ENCODE measurements around the gene CMTM2.
"Not testable (repeated sequence)": the region's sequence is repeated elsewhere in the genome, so short reads cannot be mapped to it uniquely, and the experiment has no call there.

CMTM2 gene

DNA sequence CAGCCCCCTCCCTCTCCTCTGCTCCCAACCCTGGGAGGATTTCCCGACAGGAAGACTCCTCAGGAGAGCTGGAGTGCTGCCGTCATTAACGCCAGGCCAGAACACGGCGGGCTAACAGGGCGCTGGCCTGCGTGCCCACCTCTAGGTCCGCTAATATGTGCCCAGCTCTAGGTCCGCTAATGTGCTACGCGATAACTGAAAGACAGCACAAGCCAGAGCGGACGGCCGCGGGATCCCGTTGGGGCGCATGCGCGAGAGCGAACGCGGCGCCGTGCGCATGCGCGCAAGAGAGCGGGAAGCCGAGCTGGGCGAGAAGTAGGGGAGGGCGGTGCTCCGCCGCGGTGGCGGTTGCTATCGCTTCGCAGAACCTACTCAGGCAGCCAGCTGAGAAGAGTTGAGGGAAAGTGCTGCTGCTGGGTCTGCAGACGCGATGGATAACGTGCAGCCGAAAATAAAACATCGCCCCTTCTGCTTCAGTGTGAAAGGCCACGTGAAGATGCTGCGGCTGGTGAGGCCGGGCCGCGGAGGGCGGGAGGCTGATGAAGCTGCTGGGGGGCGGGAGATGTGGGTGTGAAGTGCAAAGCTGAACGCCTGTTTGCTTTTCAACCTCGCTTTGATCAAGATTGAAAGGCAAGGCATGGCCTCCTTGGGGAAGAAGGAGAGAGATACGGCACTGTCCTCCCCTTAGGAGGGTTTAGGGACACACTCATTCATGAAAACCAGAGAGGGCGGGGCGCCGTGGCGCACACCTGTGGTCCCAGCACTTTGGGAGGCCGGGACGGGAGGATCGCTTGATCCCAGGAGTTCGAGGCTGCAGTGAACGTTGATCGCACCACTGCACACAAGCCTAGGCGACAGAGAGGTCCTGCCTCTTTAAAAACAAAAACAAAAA lies 26.7 kb upstream of the CMTM2 start, which contains the start of gene CKLF:
Gene CKLF (plus strand): TSS at position 291 of the 892 bp plus-strand sequence. CDS start 140 bp downstream, at position 431.
- peak; percentile 76 to 88 for DNase-seq (ENCODE audit: low read depth in 2 of 2)

DNA sequence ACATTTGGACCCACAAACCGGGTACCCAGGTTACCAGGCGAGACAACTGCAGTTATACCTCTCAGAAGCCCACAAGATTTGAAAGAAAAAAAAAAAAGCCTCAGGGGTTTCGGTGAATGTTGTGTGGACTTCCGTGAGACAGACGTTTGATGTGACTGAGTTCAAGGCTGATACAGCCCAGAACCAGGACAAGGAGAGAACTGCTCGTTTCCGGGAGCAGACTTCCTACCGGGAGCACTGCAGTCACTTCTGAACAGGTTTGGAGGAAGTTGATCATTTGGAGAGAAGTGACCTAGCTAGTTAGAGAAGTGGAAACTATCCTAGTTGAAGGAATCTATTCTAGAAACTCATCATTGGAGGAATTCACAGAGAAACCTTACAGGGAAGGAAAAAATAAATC lies 26.0 kb upstream of the CMTM2 start:
- no peak for DNase-seq (ENCODE audit: low read depth in 2 of 2)

DNA sequence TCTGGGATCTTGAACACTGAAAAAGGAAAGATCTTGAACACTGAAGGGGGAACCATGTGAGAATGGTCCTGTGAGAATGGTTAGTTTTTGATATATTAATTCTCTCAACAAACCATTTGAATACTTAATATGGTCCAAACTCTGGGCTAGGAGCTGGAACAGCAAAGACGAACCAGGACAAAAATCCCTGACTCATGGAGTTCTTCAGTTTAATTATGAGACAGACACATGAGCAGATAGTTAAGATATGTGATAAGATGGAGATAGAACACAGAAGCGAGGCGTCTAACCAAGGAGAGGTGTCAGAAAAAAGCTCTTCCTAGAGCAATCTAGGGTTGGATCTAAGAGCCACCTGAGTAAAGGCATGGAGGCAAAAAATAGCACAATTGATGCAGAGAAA lies 25.2 kb upstream of the CMTM2 start:
- DNase-seq (ENCODE audit: low read depth in 2 of 2), result no peak

DNA sequence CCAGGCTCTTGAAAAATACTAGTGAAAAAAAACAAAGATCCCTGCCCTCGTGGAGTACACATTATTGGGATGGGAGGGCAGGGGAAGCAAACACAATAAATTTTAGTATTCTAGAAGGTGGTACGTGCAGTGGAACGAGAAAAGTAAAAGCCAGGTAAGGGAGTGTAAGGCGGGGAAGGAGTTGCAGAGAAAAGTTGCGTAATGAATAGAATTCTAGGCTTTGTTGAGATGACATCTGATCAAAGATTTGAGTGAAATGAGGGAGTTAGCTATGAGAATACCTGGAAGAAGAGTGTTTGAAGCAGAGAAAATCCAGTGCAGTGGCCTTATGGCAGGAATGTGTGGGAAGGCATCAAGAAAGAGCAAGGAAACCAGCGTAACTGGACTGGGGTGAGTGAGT lies 24.8 kb upstream of the CMTM2 start:
- DNase-seq (ENCODE audit: low read depth in 2 of 2), result no peak

DNA sequence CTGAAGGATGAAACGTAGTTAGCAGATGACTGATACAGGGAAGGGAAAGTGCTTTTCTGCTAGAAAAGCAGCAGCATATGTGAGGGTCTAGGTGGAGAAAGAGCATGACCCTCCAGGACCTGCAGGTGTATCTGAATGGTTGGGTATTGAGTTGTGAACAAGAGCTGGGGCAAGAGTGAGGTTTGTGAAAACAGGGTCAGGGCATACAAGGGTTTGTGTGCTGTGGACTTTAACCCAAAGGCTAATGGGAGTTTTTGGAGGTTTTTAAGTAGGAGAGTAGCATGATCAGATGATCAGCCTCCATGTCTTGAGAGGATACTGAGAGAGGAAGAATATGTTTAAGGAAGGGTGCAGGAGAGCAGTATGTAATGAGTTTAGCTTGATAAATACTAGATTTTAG lies 19.2 kb upstream of the CMTM2 start:
- DNase-seq (ENCODE audit: low read depth in 2 of 2), result no peak

DNA sequence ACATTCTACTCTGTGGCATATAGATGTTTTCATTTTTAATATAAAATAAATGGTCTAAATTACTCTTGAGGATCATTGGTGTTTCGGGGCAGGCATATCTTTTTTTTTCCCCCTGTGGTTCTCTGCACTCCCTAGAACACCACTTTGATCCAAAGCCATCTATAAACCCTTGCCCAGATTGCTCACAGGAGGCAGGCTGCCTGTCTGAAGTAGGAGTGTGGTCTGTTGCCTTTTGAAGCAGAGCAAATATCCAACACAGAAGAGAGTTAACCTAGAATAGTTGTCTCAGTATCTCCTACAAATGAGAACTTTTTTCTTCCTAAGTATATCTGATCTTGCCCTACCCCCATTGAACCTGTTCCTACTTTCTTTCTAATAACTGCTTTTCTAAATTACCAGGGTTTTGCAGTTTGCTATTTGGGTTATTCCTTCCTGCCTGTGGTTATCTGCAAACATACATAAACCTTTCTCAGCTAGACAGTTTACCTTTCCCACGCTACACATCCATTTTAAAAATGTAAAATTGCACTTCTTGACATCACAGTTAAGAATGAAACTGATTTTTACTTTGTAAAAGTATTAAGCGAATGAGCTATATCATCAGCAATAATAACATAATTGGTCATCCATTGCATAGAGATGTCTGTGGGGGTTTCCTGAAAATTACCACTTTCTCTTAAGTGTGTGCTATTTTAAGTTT lies 17.7 kb upstream of the CMTM2 start:
- DNase-seq (ENCODE audit: low read depth in 2 of 2), result no peak

DNA sequence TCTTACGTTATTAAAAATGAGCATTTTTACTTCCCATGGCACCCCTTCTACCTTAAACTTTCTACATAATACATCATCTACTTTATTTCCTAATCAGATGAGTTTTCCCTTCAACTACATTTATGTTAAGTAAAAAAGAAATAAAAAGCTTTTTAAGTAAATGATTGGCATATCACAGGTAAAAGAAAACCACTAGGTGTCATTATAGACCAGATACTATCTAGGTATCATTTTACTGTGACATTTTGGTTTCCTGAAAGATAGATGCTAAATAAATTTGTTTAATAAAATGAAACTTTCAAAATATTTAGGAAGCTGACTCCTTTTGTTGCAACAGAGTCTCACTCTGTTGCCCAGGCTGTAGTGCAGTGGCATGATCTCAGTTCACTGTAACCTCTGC lies 16.9 kb upstream of the CMTM2 start:
- DNase-seq (ENCODE audit: low read depth in 2 of 2), result no peak

DNA sequence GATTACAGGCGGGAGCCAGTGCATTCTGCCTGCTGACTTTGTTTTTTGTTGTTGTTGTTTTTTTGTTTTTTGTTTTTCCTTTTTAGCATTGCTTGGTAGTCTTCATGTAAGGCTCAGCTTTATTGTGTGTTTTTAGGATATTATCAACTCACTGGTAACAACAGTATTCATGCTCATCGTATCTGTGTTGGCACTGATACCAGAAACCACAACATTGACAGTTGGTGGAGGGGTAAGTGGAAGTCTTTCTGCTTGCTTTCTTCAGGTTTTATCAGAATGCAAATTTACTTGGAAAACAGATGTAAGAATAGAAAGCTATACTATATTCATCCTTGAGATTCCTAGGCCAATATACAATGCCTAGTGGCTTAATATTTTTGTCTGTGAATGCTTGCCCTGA lies 16.3 kb upstream of the CMTM2 start:
- DNase-seq (ENCODE audit: low read depth in 2 of 2), result no peak

DNA sequence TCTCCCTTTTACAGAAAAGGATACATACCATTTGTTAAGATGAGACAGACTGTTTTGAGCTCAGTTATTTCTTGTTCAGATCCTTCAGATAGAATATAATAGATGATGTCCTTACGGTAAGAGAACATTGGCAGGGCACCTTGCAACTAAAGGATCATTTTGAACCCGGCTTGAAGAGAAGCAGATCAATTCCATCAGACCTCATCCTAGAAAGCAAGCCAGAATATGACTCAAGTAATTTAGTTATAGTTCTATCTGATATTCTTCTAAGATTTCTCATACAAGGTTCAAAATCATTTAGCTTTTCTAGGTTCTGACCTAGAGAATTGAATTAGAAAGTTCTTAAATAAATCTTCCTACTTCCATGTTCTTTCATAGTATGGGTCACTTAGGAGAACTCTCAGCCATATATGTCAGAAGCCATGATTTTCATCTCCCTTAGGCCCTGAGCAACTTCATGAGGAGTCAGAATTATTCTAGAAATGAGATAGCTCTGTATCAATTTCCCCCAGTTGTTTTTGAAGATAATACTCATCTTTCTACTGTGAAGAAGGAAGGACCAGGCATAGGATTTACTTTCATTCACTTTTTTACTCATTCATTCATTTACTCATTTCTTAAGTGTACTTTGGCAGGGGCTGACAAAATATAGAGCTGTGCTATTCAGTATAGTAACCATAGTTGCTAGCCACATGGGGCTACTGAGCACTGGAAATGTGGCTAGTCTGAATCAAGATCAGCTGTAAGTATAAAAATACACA lies 15.5 kb upstream of the CMTM2 start:
- DNase-seq (ENCODE audit: low read depth in 2 of 2), result no peak

DNA sequence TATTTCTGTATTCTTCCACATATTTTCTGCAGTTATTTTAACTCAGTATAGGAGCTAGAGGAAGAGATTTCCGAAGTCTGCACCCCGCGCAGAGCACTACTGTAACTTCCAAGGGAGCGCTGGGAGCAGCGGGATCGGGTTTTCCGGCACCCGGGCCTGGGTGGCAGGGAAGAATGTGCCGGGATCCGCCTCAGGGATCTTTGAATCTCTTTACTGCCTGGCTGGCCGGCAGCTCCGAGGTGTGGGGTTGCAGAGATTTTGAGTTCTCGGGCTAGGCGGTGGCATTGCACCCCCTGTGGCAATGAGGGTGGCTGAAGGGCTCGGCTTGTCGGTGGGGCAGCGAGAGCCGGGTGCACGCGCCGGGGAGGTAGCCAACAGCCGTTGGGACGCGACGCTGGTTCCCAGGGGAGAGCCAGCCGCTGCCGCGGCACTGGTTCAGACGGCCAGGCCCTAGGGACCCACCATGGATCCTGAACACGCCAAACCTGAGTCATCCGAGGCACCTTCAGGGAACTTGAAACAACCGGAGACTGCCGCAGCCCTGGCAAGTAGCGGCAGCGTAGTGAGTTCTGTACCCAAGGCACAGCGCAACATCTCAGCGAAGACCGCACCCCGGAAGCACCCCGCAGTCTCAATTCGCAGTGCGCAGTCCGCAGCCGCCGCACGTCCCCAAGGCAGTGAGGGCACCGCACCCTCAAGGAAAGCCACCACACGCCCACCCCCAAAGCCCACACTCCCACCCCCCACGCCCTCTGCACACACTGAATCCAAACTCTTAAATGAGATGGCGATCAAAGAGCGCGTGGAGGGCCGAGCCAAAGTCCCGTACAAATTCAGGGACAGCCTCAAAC lies 13.0 kb upstream of the CMTM2 start, which contains the start of gene CMTM1:
Gene CMTM1 (plus strand): TSS at position 389 of the 851 bp plus-strand sequence. CDS start 75 bp downstream, at position 464.
- DNase-seq (ENCODE audit: low read depth in 2 of 2), result no peak

DNA sequence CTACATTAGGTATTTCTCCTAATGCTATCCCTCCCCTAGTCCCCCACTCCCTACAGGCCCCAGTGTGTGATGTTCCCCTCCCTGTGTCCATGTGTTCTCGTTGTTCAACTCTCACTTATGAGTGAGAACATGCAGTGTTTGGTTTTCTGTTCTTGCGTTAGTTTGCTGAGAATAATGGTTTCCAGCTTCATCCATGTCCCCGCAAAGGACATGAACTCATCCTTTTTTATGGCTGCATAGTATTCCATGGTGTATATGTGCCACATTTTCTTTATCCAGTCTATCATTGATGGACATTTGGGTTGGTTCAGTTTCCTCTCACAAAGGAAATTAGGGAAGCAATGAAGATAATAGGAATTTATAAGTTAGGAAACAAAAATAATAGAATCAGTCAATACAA lies 12.0 kb upstream of the CMTM2 start:
- not testable (repeated sequence) for DNase-seq (ENCODE audit: low read depth in 2 of 2)

DNA sequence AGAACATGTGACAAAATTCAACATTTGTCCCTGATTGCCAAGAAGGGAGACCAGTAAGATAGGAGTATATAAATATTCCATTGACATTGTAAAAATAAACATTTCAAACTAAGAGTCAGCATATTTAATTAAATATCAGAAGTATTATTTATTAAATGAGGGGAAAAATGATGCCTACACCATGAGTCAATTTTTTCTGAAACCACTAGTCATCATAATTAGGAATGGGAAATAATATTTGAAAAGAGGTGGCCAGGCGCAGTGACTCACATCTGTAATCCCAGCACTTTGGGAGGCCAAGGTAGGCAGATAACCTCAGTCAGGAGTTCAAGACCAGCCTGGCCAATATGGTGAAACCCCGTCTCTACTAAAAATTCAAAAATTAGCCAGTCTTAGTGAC lies 10.9 kb upstream of the CMTM2 start:
- DNase-seq (ENCODE audit: low read depth in 2 of 2), result no peak

DNA sequence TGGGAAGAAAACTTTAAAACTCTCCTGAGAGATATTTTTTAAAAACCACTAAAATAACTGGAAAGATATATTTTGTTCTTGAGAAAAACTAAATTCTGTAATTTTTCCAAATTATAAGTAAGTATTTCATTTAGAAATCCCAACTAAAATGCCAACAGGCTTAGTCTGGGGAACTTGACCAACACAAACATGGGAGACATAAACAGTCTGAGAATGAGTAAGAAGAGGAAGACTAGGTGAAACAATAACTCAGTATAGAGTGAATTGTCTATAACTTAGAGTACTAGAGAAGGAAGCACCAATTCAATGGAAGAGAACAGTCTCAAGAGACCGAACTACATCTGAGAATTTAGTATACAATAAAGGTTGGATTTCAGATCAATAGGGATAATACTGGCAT lies 10.1 kb upstream of the CMTM2 start:
- no peak for DNase-seq (ENCODE audit: low read depth in 2 of 2)

DNA sequence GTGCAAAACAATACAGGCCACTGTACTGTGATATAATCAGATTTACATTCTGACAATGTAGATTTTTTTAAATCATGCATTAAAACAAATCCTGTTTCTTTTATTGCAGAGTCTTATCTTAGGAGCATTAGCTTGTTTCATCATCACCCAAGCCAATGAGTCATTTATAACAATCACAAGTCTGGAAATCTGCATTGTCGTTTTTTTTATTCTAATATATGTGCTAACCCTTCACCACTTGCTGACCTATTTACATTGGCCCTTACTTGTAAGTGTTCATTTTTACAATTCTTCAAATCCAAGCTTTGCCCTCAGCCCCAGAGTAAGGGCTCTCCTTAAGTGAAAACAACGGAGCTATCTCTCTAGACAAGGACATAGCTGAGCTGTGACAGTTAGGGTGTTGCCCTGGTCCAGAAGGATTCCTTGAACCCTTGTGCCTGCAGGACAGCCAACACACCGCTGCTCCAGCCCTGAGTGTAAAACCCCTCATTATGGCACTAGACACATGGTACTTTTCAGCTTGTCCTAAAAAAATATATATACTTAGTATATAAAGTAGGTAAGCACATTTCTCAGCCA lies 9.3 kb upstream of the CMTM2 start:
- DNase-seq (ENCODE audit: low read depth in 2 of 2), result no peak

DNA sequence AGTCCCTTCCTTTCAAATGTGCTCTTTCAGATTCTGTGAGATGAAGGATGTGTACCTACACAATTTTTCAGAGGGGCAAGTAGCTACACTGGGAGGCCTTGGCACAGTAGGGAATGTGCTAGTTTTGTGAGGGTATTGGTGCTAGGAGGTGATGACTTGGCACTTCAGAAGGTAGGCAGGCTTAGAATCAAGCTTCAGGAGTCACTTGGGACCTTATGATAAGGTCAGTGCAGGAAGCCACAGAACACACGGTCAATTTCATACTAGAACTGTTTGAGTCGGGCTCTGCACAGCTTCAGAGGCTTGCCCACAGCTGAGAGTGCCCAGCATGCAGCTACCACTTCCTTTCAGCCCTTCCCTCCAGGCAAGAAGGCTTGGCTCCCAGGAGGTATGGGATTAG lies 6.9 kb upstream of the CMTM2 start:
- DNase-seq (ENCODE audit: low read depth in 2 of 2), result no peak

DNA sequence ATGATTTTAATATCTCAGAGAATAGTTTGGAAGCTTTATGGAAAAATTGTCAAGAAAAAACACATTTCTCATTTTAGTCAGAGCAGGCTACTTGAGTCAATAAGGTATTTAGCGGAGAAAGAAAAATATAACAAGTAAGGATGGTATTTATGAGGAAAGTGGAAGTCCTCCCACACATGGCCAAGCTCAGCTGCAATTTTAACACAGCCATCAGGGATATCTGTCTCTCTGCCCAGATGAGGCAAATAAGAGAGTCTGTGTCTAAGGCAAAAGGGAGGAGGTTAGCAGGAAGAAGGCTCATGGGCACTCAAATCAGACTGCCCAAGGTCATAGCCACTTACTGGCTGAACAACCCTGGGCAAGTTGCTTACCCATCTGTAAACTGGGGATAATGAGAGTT lies 5.2 kb upstream of the CMTM2 start:
- DNase-seq (ENCODE audit: low read depth in 2 of 2), result no peak

DNA sequence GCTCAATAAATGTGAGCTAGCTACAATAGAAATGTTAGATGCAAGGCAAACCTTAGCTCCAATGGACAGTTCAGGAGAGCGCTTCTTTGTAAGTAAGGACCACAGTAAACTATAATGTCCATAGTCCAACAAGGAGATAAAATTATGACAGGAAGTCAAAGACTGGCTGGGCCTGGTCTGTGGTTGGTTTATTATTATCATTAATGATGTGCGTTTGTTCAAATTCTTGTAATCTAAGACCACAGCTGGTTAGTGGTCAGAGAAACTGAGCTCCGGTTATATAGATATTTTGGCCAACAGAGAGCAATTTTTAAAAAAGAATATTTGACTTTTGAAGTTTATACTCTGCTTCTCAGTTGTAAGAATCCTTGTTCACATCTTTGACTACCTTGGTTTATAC lies 4.7 kb upstream of the CMTM2 start:
- no peak for DNase-seq (ENCODE audit: low read depth in 2 of 2)

DNA sequence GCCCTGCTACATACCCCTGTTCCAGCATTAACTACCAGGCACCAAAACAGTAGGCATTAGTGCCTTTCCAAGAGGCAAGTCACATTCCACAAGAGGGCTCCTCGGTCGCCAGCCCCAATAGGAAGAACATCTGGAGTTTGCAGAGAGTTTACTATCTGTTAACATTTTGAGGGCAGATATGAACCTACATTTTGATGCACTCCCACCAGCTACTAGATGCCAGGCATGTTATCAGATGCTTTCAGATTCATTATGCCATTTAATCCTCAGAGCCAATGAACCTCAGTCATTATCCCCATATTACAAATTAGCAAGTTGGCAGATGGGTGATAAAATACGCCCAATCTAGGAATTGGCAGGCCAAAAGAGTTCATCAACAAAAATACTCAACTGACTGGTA lies 4.2 kb upstream of the CMTM2 start:
- DNase-seq (ENCODE audit: low read depth in 2 of 2), result no peak

DNA sequence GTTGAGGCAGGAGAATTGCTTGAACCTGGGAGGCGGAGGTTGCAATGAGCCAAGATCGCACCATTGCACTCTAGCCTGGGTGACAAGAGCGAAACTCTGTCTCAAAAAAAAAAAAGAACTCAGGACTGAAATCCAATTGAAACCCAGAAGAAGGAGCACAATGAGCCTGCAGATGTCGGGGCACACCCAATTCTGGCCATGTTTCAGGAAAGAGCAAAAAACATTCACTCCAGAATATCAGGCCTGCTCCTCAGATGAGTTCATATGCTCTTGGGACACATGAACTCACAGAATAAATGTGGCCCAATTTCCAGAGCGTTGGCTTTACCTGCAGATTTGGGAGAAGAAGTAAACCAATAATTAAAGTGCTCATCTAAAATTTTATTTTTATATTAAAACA lies 3.0 kb upstream of the CMTM2 start:
- no peak for DNase-seq (ENCODE audit: low read depth in 2 of 2)

DNA sequence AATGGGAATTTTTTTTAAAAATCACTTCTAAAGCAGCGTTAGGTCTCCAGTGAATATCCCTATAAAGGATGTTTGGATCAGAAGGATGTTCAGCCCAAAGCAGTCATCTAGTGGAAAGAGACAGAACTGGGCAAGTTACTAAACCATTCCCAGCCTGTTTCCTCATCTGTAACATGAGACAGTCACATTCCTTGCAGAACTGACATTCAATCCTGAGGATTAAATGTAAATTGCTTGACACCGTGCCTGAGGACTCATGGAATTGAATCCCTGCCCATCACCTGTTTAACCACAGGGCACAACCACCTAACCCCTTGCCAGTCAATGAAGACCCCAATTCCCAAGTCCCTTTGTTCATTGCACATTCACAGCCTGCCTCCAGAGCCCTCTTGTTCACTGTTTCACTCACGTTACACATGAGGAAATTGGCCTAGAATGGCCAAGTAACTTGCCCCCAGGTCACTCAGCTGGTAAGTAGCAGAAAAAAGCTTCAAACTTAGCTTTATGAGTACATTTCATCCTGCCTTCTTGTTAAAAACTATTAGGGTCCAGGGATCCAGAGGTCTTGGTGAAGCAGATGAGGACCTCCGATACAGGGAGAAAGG lies 1.4 kb downstream of the CMTM2 start:
- no peak for DNase-seq (ENCODE audit: low read depth in 2 of 2)
